Erythroblast (primary cell): ENCODE results near the gene NPC1.

ENCODE experiments used
- GATA1 ChIP-seq: IDR thresholded peaks from 2 replicates; pipeline ENCODE4 v1.6.1; 2011; ENCODE audit warnings: low read depth, mild to moderate bottlenecking, control low read depth, low read length, moderate library complexity
- POLR2A ChIP-seq: IDR thresholded peaks from 2 replicates; pipeline ENCODE4 v1.6.1; 2011; ENCODE audit warnings: mild to moderate bottlenecking, low read length

DNA sequence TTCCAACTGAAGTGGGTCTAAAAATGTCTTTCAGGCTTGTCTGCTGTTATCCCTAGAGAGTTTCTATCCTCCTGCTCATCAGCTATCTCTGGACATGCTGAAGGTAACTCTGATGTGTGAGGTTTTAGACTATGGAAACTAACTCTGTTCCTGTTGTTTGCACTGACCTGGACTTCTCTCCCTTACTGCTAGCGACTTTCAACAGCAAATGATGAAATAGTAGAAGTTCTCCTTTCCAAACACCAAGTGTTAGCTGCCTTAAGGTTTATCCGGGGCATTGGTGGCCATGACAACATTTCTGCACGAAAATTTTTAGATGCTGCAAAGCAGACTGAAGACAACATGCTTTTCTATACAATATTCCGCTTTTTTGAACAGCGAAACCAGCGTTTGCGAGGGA, 56.1 kb downstream of the NPC1 start:
- TF ChIP-seq POLR2A (no peak), GATA1 (no peak)
